Fibroblast of lung (primary cell): ENCODE data around the gene CTNNA1.

Experiments
- EZH2 ChIP-seq: IDR thresholded peaks from 2 replicates; pipeline ENCODE4 v1.5.1; 2012; ENCODE audit warnings: low read length, control low read depth, mild to moderate bottlenecking; ENCODE audit errors: missing control alignments
- TF ChIP-seq, protein P1 (sequence below), 2 donors: IDR thresholded peaks in 1 of 2; conservative IDR thresholded peaks in 1 of 2; 1 replicate in 1 of 2; 2 replicates in 1 of 2; pipeline ENCODE4 v1.5.1; 2011 to 2012; ENCODE audit warnings: low read length in 2 of 2, control low read depth in 1 of 2, inconsistent platforms in 1 of 2, low read depth in 1 of 2, mild to moderate bottlenecking in 1 of 2

DNA sequence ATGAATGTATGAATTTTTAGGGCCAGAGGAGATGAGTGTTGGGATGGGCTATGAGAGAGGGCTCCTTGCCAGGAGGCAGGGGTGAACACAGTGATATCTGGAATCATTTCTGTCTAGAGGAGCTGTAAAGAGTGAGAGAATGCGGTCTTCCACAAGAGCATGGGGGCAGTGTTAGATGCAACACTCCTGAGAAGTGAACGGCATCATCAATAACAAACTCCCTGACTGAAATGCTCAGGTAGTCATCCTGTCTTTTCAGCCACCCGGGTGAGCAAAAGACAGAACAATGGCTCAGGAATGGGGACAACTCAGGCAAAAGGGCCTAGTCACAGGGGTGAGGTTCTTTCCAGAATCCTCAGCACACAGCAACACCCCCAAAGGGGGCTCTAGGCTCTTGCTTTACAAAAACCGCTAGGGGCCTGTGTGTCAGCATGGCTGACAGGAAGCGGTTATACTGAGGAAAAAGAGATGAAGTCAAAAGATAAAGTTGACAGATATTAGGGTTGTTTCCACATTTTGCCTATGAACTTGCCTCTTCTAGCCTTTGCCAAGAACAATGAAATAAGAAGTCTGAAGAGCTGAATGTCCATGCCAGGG, 226.6 kb downstream of the CTNNA1 start:
- TF ChIP-seq, protein P1, sequence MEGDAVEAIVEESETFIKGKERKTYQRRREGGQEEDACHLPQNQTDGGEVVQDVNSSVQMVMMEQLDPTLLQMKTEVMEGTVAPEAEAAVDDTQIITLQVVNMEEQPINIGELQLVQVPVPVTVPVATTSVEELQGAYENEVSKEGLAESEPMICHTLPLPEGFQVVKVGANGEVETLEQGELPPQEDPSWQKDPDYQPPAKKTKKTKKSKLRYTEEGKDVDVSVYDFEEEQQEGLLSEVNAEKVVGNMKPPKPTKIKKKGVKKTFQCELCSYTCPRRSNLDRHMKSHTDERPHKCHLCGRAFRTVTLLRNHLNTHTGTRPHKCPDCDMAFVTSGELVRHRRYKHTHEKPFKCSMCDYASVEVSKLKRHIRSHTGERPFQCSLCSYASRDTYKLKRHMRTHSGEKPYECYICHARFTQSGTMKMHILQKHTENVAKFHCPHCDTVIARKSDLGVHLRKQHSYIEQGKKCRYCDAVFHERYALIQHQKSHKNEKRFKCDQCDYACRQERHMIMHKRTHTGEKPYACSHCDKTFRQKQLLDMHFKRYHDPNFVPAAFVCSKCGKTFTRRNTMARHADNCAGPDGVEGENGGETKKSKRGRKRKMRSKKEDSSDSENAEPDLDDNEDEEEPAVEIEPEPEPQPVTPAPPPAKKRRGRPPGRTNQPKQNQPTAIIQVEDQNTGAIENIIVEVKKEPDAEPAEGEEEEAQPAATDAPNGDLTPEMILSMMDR (conservative IDR thresholded peaks at IDR 0.05 in 1 of 2, IDR thresholded peaks at IDR 0.05 in 1 of 2; ENCODE audit: low read depth in 1 of 2, low read length in 2 of 2): no peak
- TF ChIP-seq EZH2: no peak
